HepG2 (cell line): ENCODE data around the gene SLC25A33. TPM values are rescaled to one million over a fixed set of nuclear protein-coding genes. Genes with fewer than 3 reads are reported as not detected.
A peak's percentile ranks its signal among the peaks of the same experiment; 100 is the strongest.

Experiments
- CEBPZ ChIP-seq: IDR thresholded peaks from 2 replicates; pipeline ENCODE4 v1.6.1; 2012; ENCODE audit warnings: low read length, improper control_type of control experiment
- MXI1 ChIP-seq: IDR thresholded peaks from 3 replicates; pipeline ENCODE4 v1.6.1; 2012; ENCODE audit warnings: low read depth, low read length, inconsistent platforms, borderline replicate concordance
- MYPOP ChIP-seq: sonication (generic); formaldehyde crosslinking; IDR thresholded peaks from 2 replicates; pipeline ENCODE4 v1.8.1; 2023; ENCODE audit warnings: mild to moderate bottlenecking, moderate library complexity, missing genetic modification reagents
- PITX1 ChIP-seq: sonication (generic); formaldehyde crosslinking; IDR thresholded peaks from 2 replicates; pipeline ENCODE4 v1.5.1; 2020; ENCODE audit warnings: mild to moderate bottlenecking, missing genetic modification reagents
- POGK ChIP-seq: sonication (generic); formaldehyde crosslinking; conservative IDR thresholded peaks from 2 replicates; pipeline ENCODE4 v1.8.0; 2022; ENCODE audit warnings: mild to moderate bottlenecking, moderate library complexity, missing genetic modification reagents
- RBM39 ChIP-seq: fragments of 200-400 bp; formaldehyde crosslinking; IDR thresholded peaks from one replicate; pipeline ENCODE4 v1.6.1; 2018; ENCODE audit warnings: antibody characterized with exemption, mild to moderate bottlenecking, low read depth, low read length; ENCODE audit not compliant: poor library complexity, severe bottlenecking
- USF2 ChIP-seq, 2 experiments: sonication (generic) in 1 of 2; formaldehyde crosslinking in 1 of 2; IDR thresholded peaks; 2 replicates each; pipeline versions ENCODE4 v1.5.1 to v1.6.1; 2011 to 2020; ENCODE audit warnings: borderline replicate concordance in 1 of 2, low read depth in 1 of 2, low read length in 1 of 2, mild to moderate bottlenecking in 1 of 2, missing genetic modification reagents in 1 of 2, moderate library complexity in 1 of 2
- ZNF280B ChIP-seq: sonication (generic); formaldehyde crosslinking; IDR thresholded peaks from 2 replicates; pipeline ENCODE4 v1.5.0; 2020; ENCODE audit warnings: missing genetic modification reagents, mild to moderate bottlenecking, borderline replicate concordance
- ZNF296 ChIP-seq: sonication (generic); formaldehyde crosslinking; conservative IDR thresholded peaks from 2 replicates; pipeline ENCODE4 v1.5.0; 2020; ENCODE audit warnings: mild to moderate bottlenecking, missing genetic modification reagents
- ZNF33A ChIP-seq: sonication (generic); formaldehyde crosslinking; IDR thresholded peaks from 2 replicates; pipeline ENCODE4 v1.5.1; 2020; ENCODE audit warnings: missing genetic modification reagents, mild to moderate bottlenecking, moderate library complexity, borderline replicate concordance
- ZNF460 ChIP-seq: sonication (generic); formaldehyde crosslinking; IDR thresholded peaks from 2 replicates; pipeline ENCODE4 v1.5.1; 2020; ENCODE audit warnings: missing genetic modification reagents, mild to moderate bottlenecking, borderline replicate concordance
- ZNF558 ChIP-seq: sonication (generic); formaldehyde crosslinking; IDR thresholded peaks from 2 replicates; pipeline ENCODE4 v1.9.0; 2022; ENCODE audit warnings: mild to moderate bottlenecking, missing genetic modification reagents, borderline replicate concordance
- ZNF720 ChIP-seq: sonication (generic); formaldehyde crosslinking; IDR thresholded peaks from 2 replicates; pipeline ENCODE4 v1.4.0; 2020; ENCODE audit warnings: missing genetic modification reagents
- polyA plus RNA-seq, 8 experiments: library from polyadenylated mRNA; depleted of rRNA in 3 of 8; stranded (reverse) in 7 of 8; unstranded in 1 of 8; fragments of >200 nt; fragmentation: Illumina TruSeq in 4 of 8; extraction: Trizol in 4 of 8; gene quantifications; 2 replicates each; pipeline versions ENCODE4 v1.2.1 to v1.2.3, GENCODE V29; 2011 to 2016; ENCODE audit warnings: low read depth in 4 of 8, missing spikeins in 1 of 8, mixed read lengths in 1 of 8; ENCODE audit not compliant: insufficient read depth in 1 of 8
- total RNA-seq, 5 experiments: library from RNA; depleted of rRNA; stranded (reverse); fragments of >200 nt; fragmentation: Illumina TruSeq; extraction: Trizol; gene quantifications; 2 replicates each; pipeline ENCODE4 v1.2.3, GENCODE V29; 2016; ENCODE audit warnings: low read depth in 1 of 5

SLC25A33 gene
- total and polyA plus RNA-seq, 2 of the 13 experiments (the other 11 are each of a cell fraction or from before 2014, with no cell fraction given), result 15.4 to 50.3 TPM

GRCh38 chr1:9593492-9594465 lies 54.5 kb downstream of the SLC25A33 start (continued):
- no peak for TF ChIP-seq CEBPZ
- no peak for TF ChIP-seq ZNF720 (CRISPR knock-in tag)
- no peak for TF ChIP-seq ZNF558 (CRISPR knock-in tag)
- TF ChIP-seq USF2 (IDR thresholded peaks at IDR 0.05; ENCODE audit: low read depth, low read length), result no peak
- no peak for TF ChIP-seq USF2 (CRISPR knock-in tag; IDR thresholded peaks at IDR 0.05; ENCODE audit: borderline replicate concordance)
- no peak for TF ChIP-seq ZNF296 (CRISPR knock-in tag)
- no peak for TF ChIP-seq ZNF33A (CRISPR knock-in tag)
- TF ChIP-seq MXI1, result peak; percentile 53; the same call in 1 of the 3 replicates
- no peak for TF ChIP-seq MYPOP (CRISPR knock-in tag)
- TF ChIP-seq ZNF280B (CRISPR knock-in tag), result no peak
- no peak for TF ChIP-seq POGK (CRISPR knock-in tag)
- peak; percentile 98 for TF ChIP-seq PITX1
- peak; percentile 75 for TF ChIP-seq ZNF460 (CRISPR knock-in tag)
- TF ChIP-seq RBM39, result no peak
